GM12878 (cell line): Measurements from ENCODE around the gene TUBD1. TPM values are rescaled to one million over a fixed set of nuclear protein-coding genes. Genes with fewer than 3 reads are reported as not detected.

ENCODE experiments used
- BCLAF1 ChIP-seq: fragments of 450-650 bp; IDR thresholded peaks from 2 replicates; pipeline ENCODE4 v1.6.1; 2017; ENCODE audit warnings: antibody characterized with exemption, mild to moderate bottlenecking, moderate library complexity
- BMI1 ChIP-seq: fragments of 450-650 bp; IDR thresholded peaks from 2 replicates; pipeline ENCODE4 v1.6.1; 2016; ENCODE audit warnings: mild to moderate bottlenecking, moderate library complexity, borderline replicate concordance
- CBFB ChIP-seq: IDR thresholded peaks from 2 replicates; pipeline ENCODE4 v1.6.1; 2016; ENCODE audit warnings: antibody characterized with exemption, low read depth
- CBX3 ChIP-seq: fragments of 200-600 bp; sonication (generic); IDR thresholded peaks from 2 replicates; pipeline ENCODE4 v1.6.1; 2016; ENCODE audit warnings: low read depth, borderline replicate concordance
- CEBPB ChIP-seq, 2 experiments: fragments of 150-350 bp in 1 of 2; IDR thresholded peaks; 2 replicates each; pipeline ENCODE4 v1.6.1; 2012 to 2014; ENCODE audit warnings: low read depth in 2 of 2, low read length in 2 of 2, borderline replicate concordance in 1 of 2, inconsistent platforms in 1 of 2
- GABPA ChIP-seq: IDR thresholded peaks from 2 replicates; pipeline ENCODE4 v1.6.1; 2014; ENCODE audit warnings: antibody characterized with exemption, low read depth, mild to moderate bottlenecking, inconsistent platforms
- HDGF ChIP-seq: fragments of 450-650 bp; IDR thresholded peaks from 2 replicates; pipeline ENCODE4 v1.6.1; 2016; ENCODE audit warnings: antibody characterized with exemption
- IKZF2 ChIP-seq, 2 experiments: fragments of 450-650 bp; IDR thresholded peaks; 2 replicates each; pipeline ENCODE4 v1.6.1; 2017; ENCODE audit warnings: mild to moderate bottlenecking in 2 of 2, moderate library complexity in 2 of 2
- IRF4 ChIP-seq: IDR thresholded peaks from 2 replicates; pipeline ENCODE4 v1.6.1; 2011; ENCODE audit warnings: low read depth, low read length
- MEF2A ChIP-seq: IDR thresholded peaks from 2 replicates; pipeline ENCODE4 v1.6.1; 2011; ENCODE audit warnings: low read depth, mild to moderate bottlenecking, low read length, moderate library complexity; ENCODE audit not compliant: insufficient read depth
- NR2C2 ChIP-seq: IDR thresholded peaks from 2 replicates; pipeline ENCODE4 v1.6.1; 2011; ENCODE audit warnings: borderline replicate concordance, low read depth; ENCODE audit not compliant: control insufficient read depth, insufficient read length
- POLR2AphosphoS2 ChIP-seq: IDR thresholded peaks from 2 replicates; pipeline ENCODE4 v1.6.1; 2011; ENCODE audit warnings: low read depth, mild to moderate bottlenecking, low read length, improper control_type of control experiment, moderate library complexity
- SIN3A ChIP-seq: IDR thresholded peaks from 2 replicates; pipeline ENCODE4 v1.6.1; 2012; ENCODE audit warnings: low read depth, low read length, improper control_type of control experiment
- SMAD1 ChIP-seq: fragments of 450-650 bp; IDR thresholded peaks from 2 replicates; pipeline ENCODE4 v1.6.1; 2018; ENCODE audit warnings: mild to moderate bottlenecking, low read depth; ENCODE audit not compliant: partially characterized antibody
- SREBF1 ChIP-seq: IDR thresholded peaks from 2 replicates; pipeline ENCODE4 v1.6.1; 2012; ENCODE audit warnings: mild to moderate bottlenecking, low read length
- YY1 ChIP-seq: IDR thresholded peaks from 2 replicates; pipeline ENCODE4 v1.6.1; 2011; ENCODE audit warnings: low read depth, mild to moderate bottlenecking, low read length
- ZNF274 ChIP-seq: IDR thresholded peaks from one replicate; pipeline ENCODE4 v1.8.0; 2011; ENCODE audit not compliant: insufficient read length, insufficient read depth
- polyA plus RNA-seq, 11 experiments: library from polyadenylated mRNA; depleted of rRNA in 4 of 11; unstranded in 6 of 11; stranded (reverse) in 5 of 11; fragments of >200 nt; fragmentation: Nextera tagmentation in 4 of 11; fragmentation: Illumina TruSeq in 1 of 11; extraction: Ambion mirVana in 4 of 11; extraction: Trizol in 1 of 11; gene quantifications; 1 replicate in 1 of 11; 2 replicates in 10 of 11; pipeline versions ENCODE4 v1.2.1 to v1.2.3, GENCODE V29; 2011 to 2016; ENCODE audit warnings: inconsistent platforms in 2 of 11, missing spikeins in 2 of 11, low read depth in 1 of 11
- total RNA-seq, 4 experiments: library from RNA; depleted of rRNA in 3 of 4; stranded (reverse); fragments of >200 nt in 3 of 4; fragmentation: Illumina TruSeq in 1 of 4; extraction: Trizol in 1 of 4; gene quantifications; 2 replicates each; pipeline versions ENCODE4 v1.2.1 to v1.2.3, GENCODE V29; 2013 to 2021
- TF ChIP-seq, protein P1 (sequence below): fragments of 450-650 bp; IDR thresholded peaks from 2 replicates; pipeline ENCODE4 v1.6.1; 2017; ENCODE audit warnings: low read depth, mild to moderate bottlenecking, moderate library complexity
- TF ChIP-seq, protein P2 (sequence below): fragments of 450-650 bp; IDR thresholded peaks from 2 replicates; pipeline ENCODE4 v1.6.1; 2018; ENCODE audit warnings: borderline replicate concordance, mild to moderate bottlenecking; ENCODE audit not compliant: partially characterized antibody

TUBD1 gene
- total and polyA plus RNA-seq, 10 of the 15 experiments (the other 5 are each of a cell fraction or from before 2014, with no cell fraction given), result 5.3 to 10.8 (median 8.3) TPM

GRCh38 chr17:59837308-59838051 lies 55.3 kb downstream of the TUBD1 start (continued):
- TF ChIP-seq, protein P1, sequence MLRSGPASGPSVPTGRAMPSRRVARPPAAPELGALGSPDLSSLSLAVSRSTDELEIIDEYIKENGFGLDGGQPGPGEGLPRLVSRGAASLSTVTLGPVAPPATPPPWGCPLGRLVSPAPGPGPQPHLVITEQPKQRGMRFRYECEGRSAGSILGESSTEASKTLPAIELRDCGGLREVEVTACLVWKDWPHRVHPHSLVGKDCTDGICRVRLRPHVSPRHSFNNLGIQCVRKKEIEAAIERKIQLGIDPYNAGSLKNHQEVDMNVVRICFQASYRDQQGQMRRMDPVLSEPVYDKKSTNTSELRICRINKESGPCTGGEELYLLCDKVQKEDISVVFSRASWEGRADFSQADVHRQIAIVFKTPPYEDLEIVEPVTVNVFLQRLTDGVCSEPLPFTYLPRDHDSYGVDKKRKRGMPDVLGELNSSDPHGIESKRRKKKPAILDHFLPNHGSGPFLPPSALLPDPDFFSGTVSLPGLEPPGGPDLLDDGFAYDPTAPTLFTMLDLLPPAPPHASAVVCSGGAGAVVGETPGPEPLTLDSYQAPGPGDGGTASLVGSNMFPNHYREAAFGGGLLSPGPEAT, result peak; percentile 76
- TF ChIP-seq IRF4 (no peak), SMAD1 (peak; percentile 99), GABPA (peak; percentile 54; the same call in 1 of the 2 replicates), NR2C2 (no peak), ZNF274 (no peak), CEBPB (IDR thresholded peaks at IDR 0.05; ENCODE audit: borderline replicate concordance in 1 of 2, low read depth in 2 of 2, low read length in 2 of 2) (peak in 1 of 2 experiments; percentile 21; a peak in 1 of 4 replicates), BMI1 (no peak), IKZF2 (IDR thresholded peaks at IDR 0.05) (peak; percentile 79 to 80; a peak in 3 of 4 replicates), SIN3A (peak; percentile 40), MEF2A (peak; percentile 28; the same call in 1 of the 2 replicates), HDGF (no peak), CBX3 (no peak), YY1 (peak; percentile 12; the same call in 1 of the 2 replicates), SREBF1 (no peak), BCLAF1 (no peak), CBFB (peak; percentile 94), POLR2AphosphoS2 (peak; percentile 98)
- TF ChIP-seq, protein P2, sequence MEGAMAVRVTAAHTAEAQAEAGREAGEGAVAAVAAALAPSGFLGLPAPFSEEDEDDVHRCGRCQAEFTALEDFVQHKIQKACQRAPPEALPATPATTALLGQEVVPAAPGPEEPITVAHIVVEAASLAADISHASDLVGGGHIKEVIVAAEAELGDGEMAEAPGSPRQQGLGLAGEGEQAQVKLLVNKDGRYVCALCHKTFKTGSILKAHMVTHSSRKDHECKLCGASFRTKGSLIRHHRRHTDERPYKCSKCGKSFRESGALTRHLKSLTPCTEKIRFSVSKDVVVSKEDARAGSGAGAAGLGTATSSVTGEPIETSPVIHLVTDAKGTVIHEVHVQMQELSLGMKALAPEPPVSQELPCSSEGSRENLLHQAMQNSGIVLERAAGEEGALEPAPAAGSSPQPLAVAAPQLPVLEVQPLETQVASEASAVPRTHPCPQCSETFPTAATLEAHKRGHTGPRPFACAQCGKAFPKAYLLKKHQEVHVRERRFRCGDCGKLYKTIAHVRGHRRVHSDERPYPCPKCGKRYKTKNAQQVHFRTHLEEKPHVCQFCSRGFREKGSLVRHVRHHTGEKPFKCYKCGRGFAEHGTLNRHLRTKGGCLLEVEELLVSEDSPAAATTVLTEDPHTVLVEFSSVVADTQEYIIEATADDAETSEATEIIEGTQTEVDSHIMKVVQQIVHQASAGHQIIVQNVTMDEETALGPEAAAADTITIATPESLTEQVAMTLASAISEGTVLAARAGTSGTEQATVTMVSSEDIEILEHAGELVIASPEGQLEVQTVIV, result no peak
